HepG2 (cell line): ENCODE data around the gene ANTXR1. TPM values are rescaled to one million over a fixed set of nuclear protein-coding genes. Genes with fewer than 3 reads are reported as not detected.
A peak's percentile ranks its signal among the peaks of the same experiment; 100 is the strongest.

Source experiments
- ARID4A ChIP-seq: sonication (generic); formaldehyde crosslinking; IDR thresholded peaks from 2 replicates; pipeline ENCODE4 v1.5.0; 2020; ENCODE audit warnings: mild to moderate bottlenecking, missing genetic modification reagents, borderline replicate concordance
- ARID5B ChIP-seq: IDR thresholded peaks from 2 replicates; pipeline ENCODE4 v1.4.0; 2020; ENCODE audit warnings: mild to moderate bottlenecking, missing genetic modification reagents
- DNMT3B ChIP-seq: conservative IDR thresholded peaks from 2 replicates; pipeline ENCODE4 v1.6.1; 2016; ENCODE audit warnings: missing biosample characterization, control low read depth
- GATAD1 ChIP-seq: IDR thresholded peaks from 2 replicates; pipeline ENCODE4 v1.6.1; 2016; ENCODE audit warnings: missing genetic modification reagents, missing compliant biosample characterization
- GZF1 ChIP-seq: sonication (generic); formaldehyde crosslinking; IDR thresholded peaks from 2 replicates; pipeline ENCODE4 v1.5.1; 2020; ENCODE audit warnings: mild to moderate bottlenecking, missing genetic modification reagents
- KAT2B ChIP-seq: fragments of 150-350 bp; IDR thresholded peaks from 2 replicates; pipeline ENCODE4 v1.6.1; 2014; ENCODE audit warnings: low read depth, low read length, borderline replicate concordance
- NAIF1 ChIP-seq: sonication (generic); formaldehyde crosslinking; IDR thresholded peaks from 2 replicates; pipeline ENCODE4 v1.5.0; 2020; ENCODE audit warnings: mild to moderate bottlenecking, missing genetic modification reagents, borderline replicate concordance
- NCOA2 ChIP-seq: sonication (generic); formaldehyde crosslinking; IDR thresholded peaks from 2 replicates; pipeline ENCODE4 v1.8.0; 2022; ENCODE audit warnings: inconsistent platforms
- RARA ChIP-seq: IDR thresholded peaks from 2 replicates; pipeline ENCODE4 v1.6.1; 2016; ENCODE audit warnings: missing genetic modification reagents, missing compliant biosample characterization
- SALL1 ChIP-seq: sonication (generic); formaldehyde crosslinking; IDR thresholded peaks from 2 replicates; pipeline ENCODE4 v1.8.0; 2022; ENCODE audit warnings: mild to moderate bottlenecking, missing genetic modification reagents
- SMAD3 ChIP-seq: sonication (generic); formaldehyde crosslinking; IDR thresholded peaks from 2 replicates; pipeline ENCODE4 v1.4.0; 2020; ENCODE audit warnings: missing genetic modification reagents
- SPEN ChIP-seq: sonication (generic); formaldehyde crosslinking; IDR thresholded peaks from 2 replicates; pipeline ENCODE4 v1.5.1; 2020; ENCODE audit warnings: low read depth, mild to moderate bottlenecking, missing genetic modification reagents
- XBP1 ChIP-seq: sonication (generic); formaldehyde crosslinking; IDR thresholded peaks from 2 replicates; pipeline ENCODE4 v1.5.0; 2020; ENCODE audit warnings: missing genetic modification reagents
- ZNF326 ChIP-seq: sonication (generic); formaldehyde crosslinking; IDR thresholded peaks from 2 replicates; pipeline ENCODE4 v1.4.0; 2020; ENCODE audit warnings: missing genetic modification reagents, borderline replicate concordance
- ZNF652 ChIP-seq: IDR thresholded peaks from 2 replicates; pipeline ENCODE4 v1.6.1; 2016; ENCODE audit warnings: low read depth, borderline replicate concordance
- ZNF780A ChIP-seq: sonication (generic); formaldehyde crosslinking; IDR thresholded peaks from 2 replicates; pipeline ENCODE4 v1.8.0; 2022; ENCODE audit warnings: mild to moderate bottlenecking, missing genetic modification reagents, moderate library complexity
- ZNF839 ChIP-seq: sonication (generic); formaldehyde crosslinking; IDR thresholded peaks from 2 replicates; pipeline ENCODE4 v1.4.0; 2020; ENCODE audit warnings: missing genetic modification reagents, mild to moderate bottlenecking, borderline replicate concordance
- ZNF879 ChIP-seq: sonication (generic); formaldehyde crosslinking; IDR thresholded peaks from 2 replicates; pipeline ENCODE4 v1.8.1; 2023; ENCODE audit warnings: missing genetic modification reagents
- polyA plus RNA-seq, 8 experiments: library from polyadenylated mRNA; depleted of rRNA in 3 of 8; stranded (reverse) in 7 of 8; unstranded in 1 of 8; fragments of >200 nt; fragmentation: Illumina TruSeq in 4 of 8; extraction: Trizol in 4 of 8; gene quantifications; 2 replicates each; pipeline versions ENCODE4 v1.2.1 to v1.2.3, GENCODE V29; 2011 to 2016; ENCODE audit warnings: low read depth in 4 of 8, missing spikeins in 1 of 8, mixed read lengths in 1 of 8; ENCODE audit not compliant: insufficient read depth in 1 of 8
- total RNA-seq, 5 experiments: library from RNA; depleted of rRNA; stranded (reverse); fragments of >200 nt; fragmentation: Illumina TruSeq; extraction: Trizol; gene quantifications; 2 replicates each; pipeline ENCODE4 v1.2.3, GENCODE V29; 2016; ENCODE audit warnings: low read depth in 1 of 5
- TF ChIP-seq, protein P1 (sequence below): sonication (generic); formaldehyde crosslinking; IDR thresholded peaks from 2 replicates; pipeline ENCODE4 v1.8.0; 2022; ENCODE audit warnings: mild to moderate bottlenecking, missing genetic modification reagents, borderline replicate concordance
- TF ChIP-seq, protein P2 (sequence below): sonication (generic); formaldehyde crosslinking; conservative IDR thresholded peaks from 2 replicates; pipeline ENCODE4 v1.4.0; 2020; ENCODE audit warnings: missing genetic modification reagents
- TF ChIP-seq, protein P3 (sequence below): sonication (generic); formaldehyde crosslinking; IDR thresholded peaks from 2 replicates; pipeline ENCODE4 v1.8.0; 2022; ENCODE audit warnings: mild to moderate bottlenecking, missing genetic modification reagents, moderate library complexity

ANTXR1 gene
- total and polyA plus RNA-seq, 2 of the 13 experiments (the other 11 are each of a cell fraction or from before 2014, with no cell fraction given): 4.5 to 12.7 TPM

GRCh38 chr2:69026026-69026425 is 13.0 kb downstream of the ANTXR1 start (continued):
- TF ChIP-seq SPEN (no peak), GATAD1 (CRISPR knock-in tag) (no peak), NCOA2 (no peak), SALL1 (CRISPR knock-in tag) (no peak), ZNF326 (CRISPR knock-in tag) (no peak), KAT2B (no peak), NAIF1 (no peak), SMAD3 (no peak), ZNF879 (CRISPR knock-in tag) (no peak), DNMT3B (CRISPR knock-in tag) (no peak), GZF1 (CRISPR knock-in tag) (no peak), ZNF780A (CRISPR knock-in tag) (no peak), ARID4A (CRISPR knock-in tag) (no peak), ZNF839 (CRISPR knock-in tag) (no peak), ZNF652 (CRISPR knock-in tag) (peak; percentile 27; the same call in 1 of the 2 replicates), XBP1 (CRISPR knock-in tag) (no peak), RARA (CRISPR knock-in tag) (no peak), ARID5B (CRISPR knock-in tag) (peak; percentile 59; the same call in 1 of the 2 replicates)
- TF ChIP-seq, protein P1, sequence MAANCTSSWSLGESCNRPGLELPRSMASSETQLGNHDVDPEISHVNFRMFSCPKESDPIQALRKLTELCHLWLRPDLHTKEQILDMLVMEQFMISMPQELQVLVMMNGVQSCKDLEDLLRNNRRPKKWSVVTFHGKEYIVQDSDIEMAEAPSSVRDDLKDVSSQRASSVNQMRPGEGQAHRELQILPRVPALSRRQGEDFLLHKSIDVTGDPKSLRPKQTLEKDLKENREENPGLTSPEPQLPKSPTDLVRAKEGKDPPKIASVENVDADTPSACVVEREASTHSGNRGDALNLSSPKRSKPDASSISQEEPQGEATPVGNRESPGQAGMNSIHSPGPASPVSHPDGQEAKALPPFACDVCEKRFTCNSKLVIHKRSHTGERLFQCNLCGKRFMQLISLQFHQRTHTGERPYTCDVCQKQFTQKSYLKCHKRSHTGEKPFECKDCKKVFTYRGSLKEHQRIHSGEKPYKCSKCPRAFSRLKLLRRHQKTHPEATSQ (CRISPR knock-in tag): peak; percentile 27; the same call in 1 of the 2 replicates
- TF ChIP-seq, protein P2, sequence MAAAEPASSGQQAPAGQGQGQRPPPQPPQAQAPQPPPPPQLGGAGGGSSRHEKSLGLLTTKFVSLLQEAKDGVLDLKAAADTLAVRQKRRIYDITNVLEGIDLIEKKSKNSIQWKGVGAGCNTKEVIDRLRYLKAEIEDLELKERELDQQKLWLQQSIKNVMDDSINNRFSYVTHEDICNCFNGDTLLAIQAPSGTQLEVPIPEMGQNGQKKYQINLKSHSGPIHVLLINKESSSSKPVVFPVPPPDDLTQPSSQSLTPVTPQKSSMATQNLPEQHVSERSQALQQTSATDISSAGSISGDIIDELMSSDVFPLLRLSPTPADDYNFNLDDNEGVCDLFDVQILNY: no peak
- TF ChIP-seq, protein P3, sequence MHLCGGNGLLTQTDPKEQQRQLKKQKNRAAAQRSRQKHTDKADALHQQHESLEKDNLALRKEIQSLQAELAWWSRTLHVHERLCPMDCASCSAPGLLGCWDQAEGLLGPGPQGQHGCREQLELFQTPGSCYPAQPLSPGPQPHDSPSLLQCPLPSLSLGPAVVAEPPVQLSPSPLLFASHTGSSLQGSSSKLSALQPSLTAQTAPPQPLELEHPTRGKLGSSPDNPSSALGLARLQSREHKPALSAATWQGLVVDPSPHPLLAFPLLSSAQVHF (CRISPR knock-in tag): no peak
